Breast epithelium (tissue), 3 donors: ENCODE data around the gene CCND1.

Experiments used
- CTCF ChIP-seq, 3 donors: fragments of 450-650 bp; IDR thresholded peaks; one replicate each; pipeline ENCODE4 v1.5.1; 2016 to 2017; ENCODE audit warnings: antibody characterized with exemption in 3 of 3, mild to moderate bottlenecking in 3 of 3, moderate library complexity in 3 of 3
- POLR2A ChIP-seq: fragments of 450-650 bp; IDR thresholded peaks from one replicate; pipeline ENCODE4 v1.6.1; 2016; ENCODE audit warnings: antibody characterized with exemption, mild to moderate bottlenecking, moderate library complexity

- TF ChIP-seq CTCF (IDR thresholded peaks at IDR 0.05) (no peak), POLR2A (no peak)
Measured at GRCh38 chr11:69658626-69659450, 17.9 kb downstream of the CCND1 start.
